GM12873 (cell line): Measurements from ENCODE around the gene HMCN1.

Experiments used
- TF ChIP-seq, protein P1 (sequence below): IDR thresholded peaks from 2 replicates; pipeline ENCODE4 v1.5.1; 2012; ENCODE audit warnings: low read depth, mild to moderate bottlenecking, moderate library complexity, low read length, control low read depth; ENCODE audit not compliant: insufficient read depth; ENCODE audit errors: missing control alignments

The HMCN1 gene

DNA sequence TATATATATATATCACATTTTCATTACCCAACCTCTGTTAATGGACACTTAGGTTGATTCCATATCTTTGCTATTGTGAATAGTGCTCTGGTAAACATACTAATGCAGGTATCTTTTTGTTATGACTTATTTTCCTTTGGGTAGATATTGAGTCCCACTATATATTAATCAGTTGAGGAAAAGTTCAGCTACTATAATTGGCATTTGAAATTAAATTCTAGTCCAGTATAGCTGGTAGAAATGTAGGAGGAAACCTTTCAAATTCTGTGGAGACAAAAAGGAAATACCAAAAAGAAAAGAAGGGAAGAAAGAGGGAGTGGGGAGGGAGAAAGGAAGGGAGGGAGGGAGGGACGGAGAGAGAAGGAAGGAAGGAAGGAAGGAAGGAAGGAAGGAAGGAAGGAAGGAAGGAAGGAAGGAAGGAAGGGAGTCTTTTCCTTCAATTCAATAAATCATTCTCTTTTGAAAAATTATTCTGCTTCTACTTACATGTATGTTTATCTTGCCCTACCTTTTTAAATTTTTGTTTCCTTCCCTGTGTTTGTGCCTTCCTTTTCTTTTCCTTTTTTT lies 329.0 kb downstream of the HMCN1 start:
- TF ChIP-seq, protein P1, sequence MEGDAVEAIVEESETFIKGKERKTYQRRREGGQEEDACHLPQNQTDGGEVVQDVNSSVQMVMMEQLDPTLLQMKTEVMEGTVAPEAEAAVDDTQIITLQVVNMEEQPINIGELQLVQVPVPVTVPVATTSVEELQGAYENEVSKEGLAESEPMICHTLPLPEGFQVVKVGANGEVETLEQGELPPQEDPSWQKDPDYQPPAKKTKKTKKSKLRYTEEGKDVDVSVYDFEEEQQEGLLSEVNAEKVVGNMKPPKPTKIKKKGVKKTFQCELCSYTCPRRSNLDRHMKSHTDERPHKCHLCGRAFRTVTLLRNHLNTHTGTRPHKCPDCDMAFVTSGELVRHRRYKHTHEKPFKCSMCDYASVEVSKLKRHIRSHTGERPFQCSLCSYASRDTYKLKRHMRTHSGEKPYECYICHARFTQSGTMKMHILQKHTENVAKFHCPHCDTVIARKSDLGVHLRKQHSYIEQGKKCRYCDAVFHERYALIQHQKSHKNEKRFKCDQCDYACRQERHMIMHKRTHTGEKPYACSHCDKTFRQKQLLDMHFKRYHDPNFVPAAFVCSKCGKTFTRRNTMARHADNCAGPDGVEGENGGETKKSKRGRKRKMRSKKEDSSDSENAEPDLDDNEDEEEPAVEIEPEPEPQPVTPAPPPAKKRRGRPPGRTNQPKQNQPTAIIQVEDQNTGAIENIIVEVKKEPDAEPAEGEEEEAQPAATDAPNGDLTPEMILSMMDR = no peak

- TF ChIP-seq, protein P1 = no peak
Measured at GRCh38 chr1:186066411-186066810, 332.2 kb downstream of the HMCN1 start.

GRCh38 chr1:186073697-186074096 lies 339.5 kb downstream of the HMCN1 start:
- TF ChIP-seq, protein P1 = no peak

DNA sequence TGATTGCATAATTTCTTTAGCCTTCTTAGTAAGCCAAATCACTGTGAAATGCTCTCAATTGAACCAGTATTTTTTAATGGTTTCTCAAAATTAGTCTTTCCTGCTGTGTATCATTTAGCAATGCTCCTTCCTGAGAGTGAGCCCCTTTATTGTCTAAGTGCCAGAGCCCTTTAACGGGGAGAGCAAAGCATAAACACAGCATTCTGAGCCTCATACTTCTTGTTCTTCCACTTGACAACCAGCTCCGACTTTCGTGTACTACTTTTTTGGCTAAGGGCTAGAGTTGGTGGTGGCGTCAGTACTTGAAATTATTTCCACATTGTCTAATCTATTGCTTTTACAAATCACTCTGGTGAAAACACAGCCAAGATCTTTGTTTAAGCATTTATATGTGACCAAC lies 341.8 kb downstream of the HMCN1 start:
- TF ChIP-seq, protein P1 = no peak

DNA sequence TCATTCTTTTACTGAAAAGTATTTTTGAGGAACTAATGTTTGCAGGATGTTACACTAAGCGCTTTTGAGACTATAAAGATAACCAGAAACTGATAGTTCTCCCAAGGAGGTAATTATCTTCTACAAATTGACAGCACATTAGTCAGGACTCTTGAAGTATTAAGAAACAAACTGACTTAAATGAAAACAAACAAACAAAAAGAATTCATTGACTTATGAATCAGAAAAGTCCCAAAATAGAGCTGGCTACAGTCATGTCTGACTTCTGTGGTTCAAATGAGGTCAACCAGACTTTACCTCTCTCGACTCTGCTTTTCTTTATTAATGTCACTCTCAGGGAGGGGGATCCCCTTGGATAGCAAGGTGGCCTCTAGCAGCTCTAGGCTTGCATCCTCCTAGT lies 344.1 kb downstream of the HMCN1 start:
- TF ChIP-seq, protein P1 = no peak

DNA sequence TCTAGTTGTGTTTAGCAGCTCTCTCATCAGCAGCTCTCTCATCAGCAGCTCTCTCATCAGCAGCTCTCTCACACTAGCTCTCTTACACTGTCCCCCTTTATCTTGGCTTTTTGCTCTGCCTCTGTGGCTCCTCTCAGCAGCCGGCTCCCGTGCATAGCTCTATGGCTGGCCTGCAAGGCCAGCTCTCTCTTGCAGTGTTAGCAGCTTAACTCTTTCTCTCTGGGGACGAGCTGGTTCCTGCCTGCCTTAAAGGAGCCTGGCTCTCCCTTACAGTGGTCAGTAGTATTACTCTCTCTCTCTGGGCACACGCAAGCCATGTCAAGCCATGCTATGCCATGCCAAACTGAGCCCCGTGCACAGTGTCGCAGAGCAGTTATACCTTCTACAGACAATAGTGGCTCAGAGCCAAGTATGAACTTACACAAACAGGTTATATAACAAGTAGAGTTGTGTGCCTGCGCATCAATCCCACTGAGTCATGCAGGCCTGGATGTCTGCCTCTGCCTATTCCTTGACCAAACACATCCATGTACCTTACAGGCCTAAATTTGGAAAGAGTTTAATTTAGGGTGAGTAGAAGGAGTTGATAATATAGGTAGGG lies 345.0 kb downstream of the HMCN1 start:
- TF ChIP-seq, protein P1 = no peak

DNA sequence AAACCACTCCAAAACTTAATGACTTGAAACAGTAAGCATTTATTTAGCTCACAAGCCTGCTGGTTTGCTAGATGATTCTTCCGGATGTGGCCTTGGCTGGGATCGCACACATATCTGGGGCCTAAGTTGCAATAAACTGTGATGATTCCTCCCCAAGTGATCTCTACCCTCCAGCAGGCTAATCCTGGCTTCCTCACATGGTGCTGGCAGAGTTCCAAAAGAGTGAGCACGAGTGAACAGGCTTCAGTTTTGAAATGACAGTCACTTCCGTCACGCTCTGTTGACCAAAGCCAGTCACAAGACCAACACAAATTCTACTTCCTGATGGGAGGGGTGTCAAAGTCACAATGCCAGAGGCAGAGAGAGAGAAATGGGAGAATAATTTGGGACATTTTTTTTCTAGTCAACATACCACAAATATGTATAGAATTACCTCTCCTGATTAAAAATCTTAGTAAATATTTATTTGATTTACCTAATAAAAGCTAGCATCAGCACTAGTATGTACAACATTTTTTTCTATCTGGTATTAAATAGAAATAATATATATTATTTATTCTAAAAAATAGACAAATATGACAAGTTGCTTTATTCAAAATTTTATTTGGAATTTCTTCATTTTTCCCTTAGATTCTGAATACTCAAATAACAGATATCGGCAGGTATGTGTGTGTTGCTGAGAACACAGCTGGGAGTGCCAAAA lies 348.2 kb downstream of the HMCN1 start:
- TF ChIP-seq, protein P1 = no peak
